NCI-H1930 (cell line): ENCODE data around the gene PHC2.

Experiments used
- DNase-seq, 2 experiments: peaks; one replicate each; lab custom pipeline; 2025; lab: John Stamatoyannopoulos, UW

The PHC2 gene

DNA sequence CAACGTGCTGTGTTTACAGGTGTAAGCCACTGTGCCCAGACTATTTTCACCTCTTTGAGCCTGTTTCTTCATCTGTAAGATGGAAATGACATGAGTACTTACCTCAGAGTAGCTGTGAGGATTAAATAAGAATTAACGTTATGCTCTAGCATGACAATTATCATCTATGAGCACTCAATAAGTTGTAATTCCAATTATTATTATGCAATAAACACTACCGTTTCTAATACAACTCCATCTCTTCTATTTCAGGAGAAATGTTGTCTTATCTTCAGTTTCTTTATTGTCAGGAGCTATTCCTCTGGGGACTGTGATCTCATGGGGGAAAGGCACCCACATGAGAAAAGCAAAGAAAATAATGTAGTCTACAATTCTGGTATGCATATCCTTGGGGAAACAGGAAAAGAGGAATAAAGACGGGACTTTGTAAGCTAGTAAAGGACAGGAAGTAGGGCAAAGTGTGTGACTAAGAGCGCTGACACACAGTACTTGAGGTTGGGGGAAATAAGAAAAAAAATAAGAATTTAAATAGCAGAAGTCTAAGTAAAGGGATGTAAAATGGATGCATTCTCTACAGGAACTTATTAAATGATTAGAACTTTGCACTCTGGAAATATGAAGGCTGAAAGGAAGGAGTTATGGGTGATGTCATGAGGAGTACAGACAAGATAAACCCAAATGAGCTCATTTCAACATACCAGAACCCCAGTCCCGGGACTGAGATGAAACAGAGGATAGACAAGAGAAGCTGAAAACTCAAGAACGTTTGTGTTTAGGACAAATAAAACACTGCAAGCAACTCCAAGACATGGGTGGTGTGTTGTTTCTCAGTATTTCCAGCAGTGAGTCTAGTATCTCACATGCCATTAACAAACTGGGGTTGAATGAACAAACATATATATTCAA, 9.8 kb downstream of the PHC2 start:
- DNase-seq: no peak

DNA sequence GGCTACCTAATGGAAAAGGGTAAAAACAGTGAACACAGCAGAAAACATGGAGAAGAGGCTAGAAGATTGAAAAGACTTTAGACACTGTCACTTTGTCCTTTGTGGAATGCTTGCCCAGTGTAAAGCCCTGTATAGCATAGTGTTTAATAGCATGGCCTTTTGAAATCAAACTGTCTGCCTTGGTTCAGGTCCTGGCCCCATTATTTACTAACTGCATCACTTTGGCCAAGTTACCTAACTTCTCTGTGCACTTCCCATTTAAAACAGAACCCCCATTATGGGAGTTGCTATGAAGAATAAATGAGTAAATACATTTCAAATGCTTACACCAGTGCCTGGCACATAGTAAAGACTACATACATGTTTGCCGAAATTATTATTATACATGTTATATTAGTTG, 12.1 kb downstream of the PHC2 start:
- DNase-seq: no peak

DNA sequence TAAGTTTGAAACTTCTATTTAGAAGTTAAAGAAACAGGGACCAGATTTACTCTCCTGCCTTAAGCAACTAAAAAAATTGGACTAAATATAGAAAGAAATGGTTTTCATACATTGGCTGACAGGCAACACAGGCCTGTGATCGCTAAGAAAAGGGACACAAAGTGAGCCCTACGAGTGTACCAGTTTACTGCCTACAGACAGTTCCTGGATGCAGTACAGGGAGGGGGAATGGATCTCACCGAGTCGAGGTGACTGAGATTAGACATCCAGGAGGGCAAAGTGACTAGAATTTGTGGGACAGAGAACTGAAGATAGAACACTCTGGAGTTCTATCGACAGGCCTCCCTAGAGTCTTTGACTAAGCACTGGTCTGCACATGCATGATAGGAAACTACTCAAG, 16.0 kb downstream of the PHC2 start:
- no peak for DNase-seq

DNA sequence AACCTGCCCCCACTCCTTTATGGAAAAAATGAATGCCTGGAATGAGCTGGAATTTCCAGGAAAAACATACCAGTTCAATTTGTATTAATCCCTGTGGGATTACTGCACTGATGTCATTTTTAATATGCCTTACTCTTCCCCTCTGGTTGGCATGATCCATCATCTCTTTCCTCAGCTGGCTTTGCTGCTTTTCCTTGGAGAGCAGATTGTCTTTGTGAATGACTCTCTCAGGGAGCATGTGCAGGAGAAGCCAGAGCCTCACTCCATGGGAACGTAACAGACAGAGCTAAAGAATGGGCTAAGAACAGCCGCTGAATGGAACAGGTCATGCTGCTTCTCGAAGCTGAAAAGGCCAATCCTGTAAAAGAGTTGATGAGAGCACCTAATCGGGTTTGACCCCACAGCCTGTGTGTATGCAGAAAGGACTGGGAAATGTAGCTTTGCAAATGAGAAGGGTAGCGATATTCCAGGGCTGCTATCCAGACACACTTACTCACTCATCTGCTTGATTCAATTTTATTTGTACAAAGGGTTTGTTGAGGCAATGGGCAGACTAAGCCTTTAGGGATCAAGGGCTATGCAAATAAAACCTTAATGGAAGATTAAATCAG, 20.7 kb downstream of the PHC2 start:
- DNase-seq: no peak

DNA sequence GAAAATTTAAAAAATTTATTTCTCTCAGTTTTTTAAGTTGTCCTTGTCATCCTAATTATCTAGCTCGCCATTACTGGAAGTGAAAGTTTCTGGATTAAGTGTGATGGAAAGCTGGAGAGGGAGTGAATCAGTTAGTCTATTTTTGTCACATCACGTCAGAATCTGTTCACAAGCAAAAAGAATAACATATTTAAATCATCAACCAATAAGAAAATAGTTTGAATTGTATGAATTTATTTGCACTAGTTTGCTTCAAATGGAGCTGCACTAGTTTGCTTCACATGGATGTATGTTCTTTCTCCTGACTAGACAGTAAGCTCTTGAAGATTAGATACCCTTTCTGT, 22.8 kb downstream of the PHC2 start:
- no peak for DNase-seq

DNA sequence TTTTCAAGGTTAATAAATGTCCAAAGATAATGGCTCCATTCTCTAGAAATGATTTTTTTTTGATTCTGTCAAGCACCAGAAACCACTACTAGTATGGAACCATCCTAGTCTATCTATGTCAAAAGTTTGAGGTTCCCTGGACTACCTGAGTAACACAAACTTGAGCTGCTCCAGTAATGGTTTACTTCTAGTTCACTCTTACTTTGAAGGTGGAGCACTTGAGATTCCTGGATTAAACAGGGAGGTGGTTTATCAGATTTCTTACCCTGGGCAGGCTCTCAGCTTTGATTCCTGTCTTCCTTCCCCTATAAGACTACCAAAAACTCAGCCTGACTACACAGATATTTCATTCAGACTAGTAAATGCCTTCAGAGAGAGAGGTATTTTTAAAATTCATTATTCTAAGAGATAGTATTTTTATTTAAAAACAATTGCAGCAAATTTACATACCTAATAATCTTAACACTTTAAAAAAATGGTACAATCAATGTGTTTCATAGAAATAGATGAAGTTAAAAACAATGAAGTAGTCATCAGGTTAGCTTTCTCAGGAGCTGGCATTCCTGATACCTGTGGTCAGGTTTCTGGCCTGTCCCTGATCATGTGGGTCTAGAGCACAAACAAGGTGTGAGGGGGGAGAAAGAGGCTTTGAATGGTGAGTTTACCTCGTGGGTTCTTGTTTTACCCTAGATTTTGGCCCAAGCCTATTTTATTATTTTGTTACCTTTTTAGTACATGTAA, 23.4 kb downstream of the PHC2 start:
- DNase-seq: no peak

DNA sequence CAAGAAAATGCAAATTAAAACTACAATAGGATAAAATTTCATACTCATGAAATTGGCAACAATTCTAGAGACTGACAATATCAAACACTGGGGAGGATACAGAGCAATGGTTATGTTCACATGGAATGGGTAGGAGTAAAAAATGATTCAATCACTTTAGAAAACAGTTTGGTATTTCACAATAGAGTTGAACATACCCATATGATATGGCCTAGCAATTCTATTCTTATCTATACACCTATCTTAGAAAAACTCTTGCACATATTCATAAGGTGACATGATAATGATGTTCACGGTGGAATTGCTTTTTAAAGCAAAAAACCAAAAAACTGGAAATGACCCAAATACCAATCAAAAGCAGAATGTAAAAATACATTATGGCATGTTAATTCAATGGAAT, 28.7 kb downstream of the PHC2 start:
- no peak for DNase-seq

DNA sequence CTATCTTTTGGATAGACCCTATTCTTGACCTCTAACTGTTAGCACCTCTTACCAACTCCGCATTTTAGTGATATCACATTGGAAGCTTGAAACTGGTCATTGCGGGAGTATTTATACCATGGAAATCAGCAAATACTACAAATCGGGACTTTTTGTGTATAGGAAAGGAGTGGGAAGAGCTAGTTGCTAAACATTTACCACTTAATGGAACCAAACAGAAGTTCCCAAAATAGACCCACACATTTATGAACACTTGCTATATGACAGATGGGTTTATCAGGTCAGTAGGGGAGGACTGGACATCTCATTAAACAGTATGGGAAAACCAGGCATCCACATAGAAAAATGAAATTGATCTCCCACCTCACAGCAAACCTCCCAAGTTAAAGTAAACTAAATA, 29.4 kb downstream of the PHC2 start:
- no peak for DNase-seq

DNA sequence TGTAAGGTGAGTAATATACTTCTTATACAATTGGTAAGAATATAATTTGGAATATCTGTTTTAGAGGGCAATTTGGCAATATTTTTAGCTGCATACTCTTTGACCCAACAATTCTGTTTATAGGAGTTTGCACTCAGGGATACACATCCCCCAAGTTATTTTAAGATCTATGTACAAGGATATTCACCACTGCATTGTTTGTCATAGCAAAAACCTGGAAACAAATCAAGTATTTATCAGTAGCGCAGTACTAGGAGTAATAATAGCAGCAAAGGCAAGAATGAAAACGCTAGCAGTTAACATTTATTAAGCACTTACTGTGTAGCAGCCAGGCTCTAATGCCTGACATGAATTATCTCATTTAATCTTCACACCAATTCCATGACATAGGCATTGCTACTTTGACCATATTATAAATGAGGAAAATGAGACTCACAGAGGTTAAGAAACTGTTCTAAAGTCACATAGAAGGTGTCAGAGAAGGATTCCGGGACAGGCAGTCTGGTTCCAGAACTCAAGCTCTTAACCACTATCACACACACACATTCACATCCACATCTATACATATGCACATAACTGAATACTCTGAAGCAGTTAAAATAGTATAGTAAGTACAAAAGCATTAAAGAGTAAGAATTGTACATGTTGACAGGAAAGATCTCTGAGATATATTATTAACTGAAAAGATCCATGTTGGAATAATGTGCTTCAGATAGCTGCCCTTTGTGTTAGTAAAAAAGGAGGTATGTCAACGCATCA, 30.6 kb downstream of the PHC2 start:
- DNase-seq: no peak

DNA sequence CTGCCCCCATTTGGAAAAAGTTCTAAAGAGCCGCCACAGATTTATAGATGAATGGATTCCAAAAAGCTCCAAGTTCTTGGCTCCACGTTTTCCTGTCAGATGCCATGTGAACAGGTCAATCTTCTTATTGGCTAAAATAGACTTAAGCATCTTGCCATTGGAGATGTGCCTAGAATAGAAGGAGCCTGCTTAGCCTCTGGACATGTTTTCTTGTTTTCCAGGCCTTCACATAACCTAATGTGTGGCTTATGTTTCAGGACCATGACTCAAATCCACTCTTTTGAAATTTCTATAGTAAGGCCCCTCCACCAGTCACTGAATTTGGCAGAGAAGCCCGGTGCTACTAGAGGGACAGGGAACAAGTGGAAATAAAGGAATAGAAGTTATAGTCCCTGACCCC, 31.5 kb downstream of the PHC2 start:
- DNase-seq: no peak

DNA sequence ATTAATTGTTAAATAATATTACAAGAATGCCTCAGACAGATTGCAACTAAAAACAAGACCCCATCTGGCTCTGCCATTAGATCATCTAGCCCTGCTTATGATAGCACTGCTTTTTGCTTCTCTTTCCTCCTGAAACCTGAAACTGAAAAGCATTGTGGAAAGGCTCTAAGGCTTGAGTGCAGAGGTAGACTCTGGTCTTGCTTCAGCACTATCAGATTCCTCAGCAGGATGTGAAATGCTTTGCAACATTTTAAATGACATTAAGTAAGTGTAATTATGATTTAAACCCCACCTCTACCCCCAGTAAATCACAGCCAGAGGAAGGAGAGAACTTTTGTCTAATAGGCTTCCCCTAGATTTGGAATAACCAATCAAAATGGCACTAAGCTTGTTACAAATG, 32.9 kb downstream of the PHC2 start:
- no peak for DNase-seq

DNA sequence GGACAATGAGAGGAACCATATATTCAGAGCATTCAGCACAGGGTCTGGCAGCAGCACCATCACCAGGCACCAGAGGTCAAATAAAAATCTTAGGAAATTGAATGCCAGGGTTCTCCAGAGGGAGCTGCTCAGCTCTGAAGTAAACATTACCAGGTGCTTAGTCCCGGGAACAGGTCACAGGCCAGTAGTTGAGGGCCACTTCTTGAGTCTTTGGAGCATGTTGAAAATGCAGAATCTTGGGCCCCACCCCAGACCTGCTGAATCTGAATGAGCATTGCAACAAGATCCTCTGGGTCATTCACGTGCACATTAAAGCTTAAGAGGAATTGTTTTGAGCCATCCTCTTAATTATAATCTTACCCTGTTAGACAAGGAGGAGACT, 33.8 kb downstream of the PHC2 start:
- no peak for DNase-seq

DNA sequence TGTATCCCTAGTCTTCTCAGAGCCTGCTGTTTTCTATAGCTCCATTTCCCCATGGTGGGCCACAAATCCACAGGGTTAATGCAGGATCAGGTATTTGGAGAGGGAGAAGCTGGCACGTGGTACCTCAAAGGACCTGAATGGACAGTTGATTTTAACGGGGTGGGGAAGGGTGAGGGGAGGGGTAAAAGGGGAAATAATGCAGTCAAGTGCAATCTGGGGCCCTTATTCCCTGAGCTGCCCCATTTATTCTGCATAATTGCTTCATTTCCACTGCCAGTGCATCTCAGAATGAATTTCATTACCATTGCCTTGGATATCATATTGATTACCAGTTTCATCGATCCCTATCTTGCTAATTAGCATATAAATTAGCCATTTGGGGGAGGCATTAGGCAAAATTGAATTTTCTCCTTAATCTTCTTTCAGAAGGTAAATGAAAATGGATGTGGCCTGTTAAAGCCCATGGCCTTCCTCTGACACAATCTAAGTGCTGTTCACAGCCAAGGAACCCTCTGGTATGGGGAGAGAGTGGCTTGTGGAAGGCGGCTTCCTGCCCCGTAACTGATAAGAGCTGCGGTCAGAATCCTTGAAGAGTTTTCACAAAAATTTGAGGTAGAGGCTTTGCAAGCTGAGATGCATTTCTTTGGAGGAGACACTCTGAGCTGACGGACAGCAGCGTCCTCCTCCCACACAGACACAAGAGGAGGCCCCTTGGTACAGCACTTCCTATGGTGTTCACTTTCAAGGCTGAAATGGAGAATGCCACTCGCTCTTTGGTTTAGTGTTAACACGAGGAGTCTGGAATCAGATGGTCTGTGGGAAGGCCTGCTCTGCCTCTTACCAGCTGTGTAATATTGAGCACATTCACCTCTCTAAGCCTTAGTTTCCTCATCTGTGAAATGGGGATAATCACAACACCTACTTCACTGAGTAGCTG, 34.4 kb downstream of the PHC2 start:
- DNase-seq: no peak

DNA sequence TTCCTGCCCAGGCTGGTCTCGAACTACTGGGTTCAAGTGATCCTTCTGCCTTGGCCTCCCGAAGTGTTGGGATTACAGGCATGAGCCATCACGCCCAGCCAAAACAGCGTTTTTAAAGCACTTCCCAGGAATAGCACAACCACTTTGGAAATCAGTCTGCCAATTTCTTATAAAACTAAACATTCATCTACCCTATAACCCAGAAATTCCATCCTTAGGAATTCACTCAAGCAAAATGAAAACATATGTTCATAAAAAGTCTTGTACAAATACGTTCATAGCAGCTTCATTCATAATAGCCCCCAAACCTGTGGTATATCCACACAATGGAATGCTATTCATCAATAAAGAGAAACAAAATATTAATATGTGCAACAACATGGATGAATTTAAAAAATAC, 36.1 kb downstream of the PHC2 start:
- DNase-seq: no peak

DNA sequence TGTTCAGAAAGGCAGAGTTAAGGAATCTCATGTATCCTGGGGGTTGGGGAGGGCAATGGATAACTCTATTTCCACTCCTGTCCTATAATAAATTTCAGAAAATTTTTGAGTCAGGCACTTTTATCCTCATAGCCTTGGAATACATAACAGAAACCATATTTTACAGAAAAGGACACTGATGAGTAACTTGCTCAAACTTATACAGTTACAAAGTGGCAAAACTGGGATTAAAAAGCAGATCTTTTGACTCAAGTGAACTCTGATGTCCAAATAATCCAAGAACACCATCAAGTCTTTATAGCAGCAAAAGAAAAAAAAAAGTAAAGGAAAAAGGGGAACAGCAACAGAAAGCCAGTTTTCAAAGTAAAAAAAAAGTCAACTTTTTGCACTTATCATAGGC, 36.9 kb downstream of the PHC2 start:
- DNase-seq: no peak

DNA sequence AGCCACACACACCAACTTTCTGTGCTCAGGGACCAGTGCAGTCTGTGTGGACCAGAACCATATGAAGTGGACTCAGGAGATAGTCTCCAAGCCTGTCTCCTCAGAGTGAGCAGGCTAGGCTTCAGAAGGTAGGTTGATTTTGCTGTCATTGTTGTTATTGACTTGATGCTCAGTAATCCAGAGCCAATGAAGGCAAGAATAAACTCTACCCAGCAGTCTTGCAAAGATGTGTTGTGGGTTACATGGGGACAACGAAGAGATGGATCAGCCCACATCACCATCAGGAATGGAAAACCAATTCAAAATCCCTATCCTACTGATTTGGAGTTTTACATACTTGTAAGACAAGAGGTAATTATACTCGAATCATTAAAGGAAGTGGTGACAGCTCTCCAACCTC, 37.4 kb downstream of the PHC2 start:
- DNase-seq: no peak

DNA sequence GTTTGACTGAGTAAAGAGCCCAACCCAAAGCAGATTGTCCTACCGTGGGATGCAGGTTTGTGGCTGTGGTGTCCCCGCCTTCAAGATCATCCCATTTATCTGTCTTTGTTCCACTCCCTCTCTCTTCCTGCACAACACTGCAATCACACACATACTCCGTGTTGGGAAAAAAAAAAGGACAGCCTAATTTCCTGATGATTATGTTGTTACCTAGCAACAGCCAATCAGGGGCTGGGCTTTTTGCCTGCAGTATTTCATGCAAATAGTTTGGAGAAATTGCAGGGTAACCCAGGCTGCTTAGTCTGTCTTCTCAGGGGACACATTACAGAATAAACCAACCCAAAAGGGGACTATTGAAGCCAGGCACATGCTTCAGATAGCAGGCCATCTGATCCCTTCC, 38.3 kb downstream of the PHC2 start:
- no peak for DNase-seq

DNA sequence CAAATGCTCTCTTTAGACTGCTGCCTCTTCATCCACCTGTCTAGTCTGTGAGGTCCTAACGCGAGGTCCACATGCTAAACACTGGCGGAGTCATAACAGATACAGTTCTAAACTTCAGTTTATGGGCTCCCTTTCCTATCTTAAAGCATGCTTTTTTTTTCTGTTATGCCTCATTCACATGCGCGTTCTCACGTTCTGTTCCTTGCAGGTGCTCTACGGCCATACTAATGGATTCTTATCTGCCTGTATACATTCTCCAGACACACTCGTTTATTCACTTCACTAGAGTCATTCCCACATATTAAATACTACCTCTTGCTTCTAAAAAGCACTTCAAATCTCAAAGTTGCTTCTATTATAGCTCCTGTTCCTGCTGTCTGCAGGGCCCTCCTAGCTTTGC, 38.7 kb downstream of the PHC2 start:
- no peak for DNase-seq

DNA sequence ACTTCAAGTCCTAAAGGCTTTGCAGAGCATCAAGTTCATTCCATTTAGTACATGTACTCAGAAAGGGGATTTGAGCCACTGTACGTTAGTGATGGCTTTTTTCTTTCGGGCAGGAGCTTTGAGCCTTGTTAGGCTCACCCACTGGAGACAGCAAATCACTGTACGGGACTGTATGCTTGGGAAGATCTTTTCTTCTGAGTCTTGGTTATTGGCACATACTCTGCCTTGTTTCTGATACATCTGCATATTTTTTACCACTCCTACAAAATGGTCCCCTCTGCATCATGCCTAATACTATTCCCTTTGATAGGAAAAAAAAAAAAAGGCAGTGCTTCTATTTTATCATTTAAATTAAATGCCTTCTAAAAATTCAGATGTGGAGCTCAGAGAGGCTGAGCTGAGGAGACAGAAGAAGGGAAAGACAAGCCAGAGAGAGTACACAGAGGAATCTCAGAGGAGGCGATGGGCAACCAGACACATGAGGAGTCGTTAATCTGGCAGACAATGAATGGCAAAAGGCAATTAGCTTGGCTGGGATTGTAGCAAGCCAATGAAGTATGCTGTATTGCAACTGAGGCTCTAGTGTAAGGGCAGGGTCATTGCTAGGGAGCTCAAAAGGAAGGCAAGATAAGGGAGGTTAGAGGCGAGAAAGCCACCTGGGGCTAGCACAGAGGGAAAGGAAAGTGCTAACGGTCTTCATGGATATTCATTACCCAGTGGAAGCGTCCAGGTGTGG, 39.4 kb downstream of the PHC2 start:
- DNase-seq: no peak

DNA sequence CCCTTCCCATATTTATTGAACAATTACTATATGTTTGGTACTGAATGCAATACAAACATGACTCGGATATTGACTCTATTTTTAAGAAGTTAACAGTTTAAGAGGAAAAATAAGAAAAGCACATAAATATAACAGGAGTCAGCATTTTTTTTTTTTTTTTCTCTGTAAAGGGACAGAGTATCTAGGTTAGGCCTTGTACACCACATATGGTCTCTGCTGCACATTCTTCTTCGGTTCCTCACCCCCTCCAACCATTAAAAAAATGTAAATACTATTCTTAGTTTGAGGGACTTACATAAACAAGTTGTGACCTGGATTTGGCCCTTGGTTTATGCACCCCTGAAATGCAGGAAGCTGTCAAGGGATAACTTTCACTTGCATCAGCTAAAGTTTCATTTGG, 40.4 kb downstream of the PHC2 start:
- DNase-seq: no peak
